GM19438 (cell line): ENCODE data around the gene TFB2M.

Experiments
- ATAC-seq: cut with Tn5 transposase; IDR thresholded peaks from one replicate; pipeline ENCODE4 v1.9.1; 2021; ENCODE audit warnings: low read depth; ENCODE audit not compliant: unreplicated experiment

The TFB2M gene

GRCh38 chr1:246559310-246559709, 6.8 kb downstream of the TFB2M start:
- no peak for ATAC-seq

GRCh38 chr1:246558041-246558440, 8.0 kb downstream of the TFB2M start:
- ATAC-seq, result no peak

DNA sequence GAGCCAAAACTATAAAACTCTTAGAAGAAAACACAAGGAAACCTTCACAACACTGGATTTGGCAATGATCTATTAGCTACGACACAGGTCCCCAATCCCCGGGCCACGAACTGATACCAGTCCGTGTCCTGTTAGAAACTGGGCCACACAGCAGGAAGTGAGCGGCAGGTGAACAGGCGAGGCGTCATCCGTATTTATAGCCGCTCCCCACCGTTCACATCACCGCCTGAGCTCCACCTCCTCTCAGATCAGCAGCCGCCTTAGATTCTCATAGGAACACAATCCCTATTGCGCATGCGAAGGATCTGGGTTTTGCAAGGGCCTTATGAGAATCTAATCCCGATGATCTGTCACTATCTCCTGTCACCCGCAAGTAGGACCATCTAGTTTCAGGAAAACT, 11.9 kb downstream of the TFB2M start:
- no peak for ATAC-seq

DNA sequence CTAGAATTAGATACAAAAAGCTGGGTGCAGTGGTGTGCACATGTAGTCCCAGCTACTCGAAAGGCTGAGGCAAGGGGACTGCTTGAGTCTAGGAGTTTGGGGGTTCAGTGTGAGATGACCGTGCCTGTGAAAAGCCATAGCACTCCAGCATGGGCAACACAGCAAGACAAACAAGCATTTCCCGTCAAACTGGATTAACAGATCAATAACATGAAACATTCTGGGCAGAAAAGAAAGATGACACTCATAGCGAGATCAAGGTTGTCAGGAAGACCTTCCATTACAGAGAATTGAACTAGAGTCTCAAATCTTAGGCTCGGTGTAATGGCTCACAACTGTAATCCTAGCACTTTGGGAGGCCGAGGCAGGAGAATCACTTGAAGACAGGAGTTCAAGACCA, 14.0 kb downstream of the TFB2M start:
- no peak for ATAC-seq

- no peak for ATAC-seq
Measured at GRCh38 chr1:246550402-246550801, 15.7 kb downstream of the TFB2M start.

GRCh38 chr1:246549665-246550064, 16.4 kb downstream of the TFB2M start:
- no peak for ATAC-seq

DNA sequence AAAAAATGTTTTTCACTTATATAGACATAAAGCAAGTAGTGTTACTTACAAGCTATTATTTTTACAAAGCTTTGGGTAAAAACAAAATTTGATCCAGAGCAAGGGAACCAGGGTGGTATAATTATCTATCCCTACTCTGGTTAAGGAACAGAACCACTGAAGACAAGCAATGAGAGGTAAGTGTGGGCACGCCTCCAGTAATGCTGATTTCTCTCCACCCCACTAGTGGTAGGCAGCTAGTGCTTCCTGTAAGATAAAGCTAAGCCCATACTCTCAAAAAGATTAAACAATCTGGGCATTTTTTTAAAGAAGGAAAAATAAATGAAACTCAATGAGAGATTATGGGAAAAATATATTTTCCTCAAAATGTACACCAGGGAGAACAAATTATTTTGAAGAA, 22.1 kb downstream of the TFB2M start:
- ATAC-seq, result no peak

DNA sequence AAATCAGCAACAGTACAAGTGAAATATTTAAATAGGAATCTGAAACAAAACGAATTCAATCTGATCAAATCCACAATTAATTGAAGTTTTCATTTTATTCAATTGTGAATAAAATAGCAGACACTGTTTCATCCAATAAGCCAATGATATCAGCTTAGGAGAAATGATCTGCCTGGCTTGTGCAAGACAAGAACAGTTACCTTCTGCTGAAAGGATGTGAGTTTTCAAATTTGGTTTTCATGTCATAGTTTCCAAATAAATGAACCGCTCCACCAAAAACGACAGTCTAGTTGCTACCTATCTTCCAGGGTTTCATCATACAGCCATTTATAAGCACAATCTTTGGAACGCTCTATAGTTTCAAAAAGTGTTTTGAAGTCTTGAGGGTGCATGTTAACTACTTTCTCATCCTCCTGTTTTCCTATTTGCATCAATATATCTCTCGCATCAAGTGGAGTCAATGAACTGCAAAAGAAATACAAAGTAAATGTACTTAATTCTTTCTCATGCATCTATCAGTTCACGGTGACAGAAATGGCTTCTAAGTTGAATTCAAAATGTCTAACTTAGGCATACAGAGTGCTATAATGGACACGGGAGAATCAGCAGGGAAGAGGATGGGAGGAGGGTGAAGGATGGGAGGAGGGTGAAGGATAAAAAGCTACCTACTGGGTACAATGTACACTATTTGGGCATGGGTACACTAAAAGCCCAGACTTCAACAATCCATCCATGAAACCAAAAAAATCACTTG, 25.1 kb downstream of the TFB2M start:
- no peak for ATAC-seq

GRCh38 chr1:246537887-246538286, 28.2 kb downstream of the TFB2M start:
- no peak for ATAC-seq

- no peak for ATAC-seq
Measured at GRCh38 chr1:246537441-246537840, 28.6 kb downstream of the TFB2M start.

DNA sequence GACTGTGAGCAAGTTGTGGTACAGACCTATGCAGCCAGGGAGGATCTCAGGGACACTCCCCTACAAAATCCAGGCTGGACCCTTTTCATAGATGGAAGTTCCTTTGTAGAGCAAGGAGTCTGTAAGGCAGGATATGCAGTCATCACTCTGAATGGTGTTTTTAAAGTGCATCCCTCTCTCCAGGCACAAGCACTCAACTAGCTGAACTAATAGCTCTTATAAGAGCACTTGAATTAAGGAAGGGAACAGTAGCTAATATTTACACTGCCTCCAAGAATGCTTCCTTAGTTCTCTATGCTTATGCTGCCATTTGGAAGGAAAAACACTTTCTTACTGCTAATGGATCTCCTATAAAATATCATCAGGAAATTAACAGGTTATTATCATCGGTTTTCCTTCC, 31.9 kb downstream of the TFB2M start:
- no peak for ATAC-seq

GRCh38 chr1:246533371-246533905, 32.6 kb downstream of the TFB2M start:
- ATAC-seq, result no peak

DNA sequence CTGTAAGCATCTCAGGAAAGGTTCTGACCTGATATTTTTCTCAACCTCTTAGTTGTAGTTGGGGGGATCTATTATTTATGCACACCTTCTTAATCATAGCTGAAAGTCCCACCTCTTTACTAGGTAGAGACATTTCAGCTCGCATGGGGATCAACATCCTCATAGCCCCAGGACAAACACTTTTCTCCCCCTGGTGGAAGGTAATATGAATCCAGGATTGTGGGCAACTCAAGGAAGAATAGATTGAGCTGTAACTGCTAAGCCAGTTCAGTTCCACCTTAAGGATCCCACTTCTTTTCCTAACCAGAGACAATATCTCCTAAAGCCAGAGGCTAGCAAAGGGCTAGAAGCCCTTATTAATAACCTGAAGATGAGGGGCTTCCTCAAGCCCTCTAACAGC, 33.5 kb downstream of the TFB2M start:
- ATAC-seq, result no peak

DNA sequence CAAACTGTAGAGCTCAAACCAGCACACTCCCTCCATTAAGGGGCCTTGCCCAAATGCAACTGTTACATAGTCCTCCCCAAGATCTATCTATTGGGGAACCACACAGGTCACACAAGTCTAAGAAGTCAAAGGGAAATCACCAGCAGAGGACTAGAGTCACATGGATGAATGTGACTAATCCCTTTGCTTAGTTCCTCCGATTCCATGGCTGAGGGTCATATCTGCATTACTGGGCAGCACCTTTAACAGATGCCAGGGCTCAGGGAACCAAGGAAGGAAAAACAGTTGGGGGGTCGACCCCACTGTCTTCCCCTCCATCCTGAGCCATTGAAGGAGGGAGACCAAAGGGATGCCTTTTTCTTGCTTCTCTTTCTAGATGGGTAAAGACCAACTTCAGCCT, 35.6 kb downstream of the TFB2M start:
- no peak for ATAC-seq

GRCh38 chr1:246528933-246529731, 36.9 kb downstream of the TFB2M start:
- ATAC-seq, result no peak

GRCh38 chr1:246527402-246528088, 38.5 kb downstream of the TFB2M start:
- ATAC-seq, result peak; percentile 88

DNA sequence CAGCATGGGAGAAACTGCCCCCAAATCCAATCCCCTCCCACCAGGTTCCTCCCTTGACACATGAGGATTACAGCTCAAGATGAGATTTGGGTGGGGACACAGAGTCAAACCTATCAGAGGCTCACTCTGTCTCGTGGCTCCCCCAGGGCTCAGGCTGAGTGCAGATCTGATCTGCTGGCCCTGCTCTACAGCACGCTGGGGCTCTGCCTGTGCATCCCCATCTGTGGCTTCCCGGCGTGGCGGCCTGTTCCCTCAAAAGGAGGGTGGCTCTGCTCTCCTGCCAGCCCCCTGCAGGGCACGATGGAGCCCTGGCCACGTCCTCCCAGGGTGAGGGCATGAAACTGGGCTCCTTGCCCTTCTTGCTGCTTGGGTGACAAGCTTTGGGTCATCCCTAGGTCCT, 39.1 kb downstream of the TFB2M start:
- ATAC-seq, result no peak

GRCh38 chr1:246526380-246526779, 39.7 kb downstream of the TFB2M start:
- no peak for ATAC-seq

- no peak for ATAC-seq
Measured at GRCh38 chr1:246519514-246519913, 46.5 kb downstream of the TFB2M start.

DNA sequence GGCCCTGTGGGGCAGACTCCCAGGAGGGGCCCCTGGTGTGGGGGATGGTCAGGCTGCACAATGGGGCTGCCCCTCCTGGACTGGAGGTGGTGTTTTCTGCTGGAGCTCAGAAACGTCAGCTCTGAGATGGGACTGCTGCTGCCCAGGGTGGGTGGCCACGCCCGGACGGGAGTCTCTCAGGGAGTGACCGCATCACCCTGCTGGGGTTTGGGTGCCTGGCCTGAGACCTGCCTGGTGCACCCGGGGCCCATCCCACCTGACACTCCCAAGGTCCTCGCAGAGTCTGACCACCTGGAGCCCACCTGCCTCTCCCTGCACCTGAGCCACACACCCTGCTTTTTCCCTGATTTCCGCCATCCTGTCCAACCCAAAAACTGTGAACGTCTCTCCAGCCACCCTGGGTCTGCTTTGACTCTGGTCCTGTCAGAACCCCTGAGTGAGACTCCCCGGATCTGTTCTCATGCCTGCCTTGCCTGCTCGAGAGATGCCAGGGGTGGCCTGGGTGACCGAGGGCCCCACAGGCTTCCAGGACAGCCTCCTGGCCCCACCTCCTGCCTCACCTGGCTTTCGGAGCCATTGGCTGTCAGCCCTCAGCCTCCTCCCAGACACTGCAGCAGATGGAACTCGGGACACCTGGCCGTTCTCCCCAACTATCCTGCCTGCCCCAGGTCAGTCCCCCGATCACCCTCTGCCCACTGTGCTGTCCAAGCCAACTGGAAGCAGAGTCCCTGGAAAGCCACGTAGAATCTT, 47.4 kb downstream of the TFB2M start:
- no peak for ATAC-seq

DNA sequence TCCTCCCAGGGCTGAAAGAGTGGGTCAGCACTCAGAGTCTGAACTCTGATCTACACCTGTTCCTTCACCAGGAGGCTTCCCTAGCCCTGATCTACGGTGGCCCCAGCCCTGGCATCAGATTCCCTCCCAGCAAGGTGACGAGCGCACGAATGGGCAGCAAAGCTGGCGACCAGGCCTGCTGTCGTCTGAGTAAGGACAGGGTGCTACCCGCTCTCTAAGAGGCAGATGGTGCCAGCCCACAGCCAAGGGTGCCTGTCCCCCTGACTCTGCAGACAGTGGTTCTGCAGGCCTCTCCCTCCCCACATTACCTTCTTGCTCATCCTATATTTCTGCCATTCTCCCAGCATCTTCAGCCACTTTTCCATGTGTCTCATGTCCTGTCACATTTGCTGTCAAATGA, 48.7 kb downstream of the TFB2M start:
- no peak for ATAC-seq
